ENCODE measurements around the gene MAML3. TPM values are rescaled to one million over a fixed set of nuclear protein-coding genes. Genes with fewer than 3 reads are reported as not detected.

The MAML3 gene
- total RNA-seq, 1 donor from 2014 or later: 21.8 TPM

GRCh38 chr4:139736661-139737060 is 417.3 kb downstream of the MAML3 start:
- H3K4me3 Mint-ChIP-seq: peak overlapping the region; percentile 47
- no peaks in the 10 kb centered on the region for H3K36me3 Mint-ChIP-seq
- H3K27ac Mint-ChIP-seq: peak overlapping the region; percentile 48
- H3K4me1 Mint-ChIP-seq (ENCODE audit: unreplicated experiment): peaks cover 62% of the 10 kb centered on the region
- no peak for TF ChIP-seq CTCF (conservative IDR thresholded peaks at IDR 0.05)
- no peaks in the 10 kb centered on the region for H3K27me3 Mint-ChIP-seq
- no peaks in the 10 kb centered on the region for H3K9me3 Mint-ChIP-seq
- no peak for DNase-seq (ENCODE audit: extremely low spot score, unreplicated experiment)

- Mint-ChIP-seq H3K27ac (peak overlapping the region; percentile 83), H3K4me1 (ENCODE audit: unreplicated experiment) (peaks cover 62% of the 10 kb centered on the region), H3K36me3 (no peaks in the 10 kb centered on the region)
Observed at GRCh38 chr4:139736274-139736660, 417.7 kb downstream of the MAML3 start.

DNA sequence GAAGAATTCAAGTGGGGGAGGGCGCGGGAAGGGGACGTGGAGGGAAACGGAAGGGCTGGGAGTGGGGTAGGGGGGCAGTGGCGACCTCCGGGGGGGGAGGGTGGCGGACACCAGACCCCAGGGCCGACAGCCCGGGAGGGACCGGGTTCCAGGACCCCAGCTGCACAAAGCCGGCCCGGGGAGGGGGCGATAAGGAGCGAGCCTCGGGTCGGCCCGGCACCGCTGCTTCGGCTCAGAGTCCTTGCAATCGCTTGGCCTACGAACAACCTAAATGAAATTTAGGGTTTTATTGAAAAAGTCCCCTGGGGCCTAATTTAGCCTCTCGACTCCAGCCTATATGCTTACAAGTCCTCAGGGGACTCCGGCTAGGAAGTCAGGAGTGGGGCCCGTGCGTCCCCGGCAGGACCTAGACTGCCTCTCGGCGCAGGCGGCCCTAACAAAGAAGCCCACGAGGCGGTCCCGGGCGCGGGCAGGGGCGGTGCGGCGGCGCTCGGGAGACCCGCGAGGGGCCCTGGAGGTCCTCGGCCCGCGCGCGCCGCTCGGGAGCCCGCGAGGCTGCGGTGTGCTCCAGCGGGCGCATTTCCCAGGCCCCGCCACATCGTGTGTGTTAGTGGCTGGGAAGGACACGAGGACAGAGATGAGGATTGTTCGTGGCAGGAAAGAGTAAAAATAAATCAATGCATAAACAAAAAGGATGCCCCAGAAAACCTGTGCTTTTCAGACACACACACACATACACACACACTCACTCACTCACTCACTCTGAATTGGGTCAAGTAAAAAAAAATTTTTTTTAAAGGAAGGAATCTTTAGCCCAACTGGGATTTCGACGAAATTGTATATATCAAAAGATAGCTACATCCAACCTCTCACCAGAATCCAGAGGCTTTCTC is 418.4 kb downstream of the MAML3 start:
- Mint-ChIP-seq H3K36me3 (peaks cover 4% of the 10 kb centered on the region), H3K27me3 (no peaks in the 10 kb centered on the region), H3K9me3 (no peaks in the 10 kb centered on the region), H3K4me3 (peak overlapping the region; percentile 80), H3K4me1 (ENCODE audit: unreplicated experiment) (peaks cover 56% of the 10 kb centered on the region), H3K27ac (peak overlapping the region; percentile 83)
- TF ChIP-seq CTCF (conservative IDR thresholded peaks at IDR 0.05): peak; percentile 34
- DNase-seq (ENCODE audit: extremely low spot score, unreplicated experiment): no peak

More at GRCh38 chr4:139736274-139736660, 417.7 kb downstream of the MAML3 start:
- DNase-seq (ENCODE audit: extremely low spot score, unreplicated experiment): no peak
- H3K4me3 Mint-ChIP-seq: peak overlapping the region; percentile 79
- no peaks in the 10 kb centered on the region for H3K9me3 Mint-ChIP-seq
- H3K27me3 Mint-ChIP-seq: no peaks in the 10 kb centered on the region
- TF ChIP-seq CTCF (conservative IDR thresholded peaks at IDR 0.05): no peak

DNA sequence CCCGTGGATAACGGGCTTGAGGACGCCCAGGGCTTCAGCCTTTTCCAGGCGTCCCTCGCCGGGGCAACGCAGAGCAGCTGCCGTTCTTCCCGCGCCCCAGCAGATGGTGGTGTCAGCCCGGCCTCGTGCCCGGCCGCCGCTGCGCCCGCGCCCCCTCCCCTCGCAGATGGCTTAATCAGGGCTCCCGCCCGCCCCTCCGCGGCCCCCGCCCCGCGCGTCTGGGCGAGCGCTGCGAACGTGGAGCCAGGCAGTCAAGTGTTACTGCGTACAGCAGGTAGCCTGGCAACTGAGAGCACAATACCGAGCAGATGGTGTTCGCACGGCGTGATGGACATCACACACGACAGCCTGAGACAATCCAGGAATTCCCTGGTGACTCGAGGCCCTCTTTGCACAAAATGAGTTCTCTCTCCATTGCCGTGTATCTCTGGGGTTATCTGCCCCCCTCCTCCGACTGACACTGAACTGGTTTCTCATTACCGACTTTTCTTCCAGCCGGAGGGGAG is 419.1 kb downstream of the MAML3 start:
- peak; percentile 96 for DNase-seq (ENCODE audit: extremely low spot score, unreplicated experiment)
- Mint-ChIP-seq H3K4me3 (peak overlapping the region; percentile 80), H3K36me3 (peaks cover 4% of the 10 kb centered on the region), H3K9me3 (no peaks in the 10 kb centered on the region), H3K27ac (peak overlapping the region; percentile 83), H3K4me1 (ENCODE audit: unreplicated experiment) (peaks cover 51% of the 10 kb centered on the region), H3K27me3 (no peaks in the 10 kb centered on the region)
- TF ChIP-seq CTCF (conservative IDR thresholded peaks at IDR 0.05): peak; percentile 96

- no peak for DNase-seq (ENCODE audit: extremely low spot score, unreplicated experiment)
- H3K4me3 Mint-ChIP-seq: peak overlapping the region; percentile 80
Observed at GRCh38 chr4:139734201-139734874, 419.6 kb downstream of the MAML3 start.

More at GRCh38 chr4:139734201-139734874, 419.6 kb downstream of the MAML3 start:
- Mint-ChIP-seq H3K27ac (peak overlapping the region; percentile 83), H3K4me1 (ENCODE audit: unreplicated experiment) (peaks cover 55% of the 10 kb centered on the region), H3K27me3 (no peaks in the 10 kb centered on the region), H3K9me3 (no peaks in the 10 kb centered on the region), H3K36me3 (peaks cover 4% of the 10 kb centered on the region)
- no peak for TF ChIP-seq CTCF (conservative IDR thresholded peaks at IDR 0.05)
